H9 (cell line): ENCODE measurements around the gene PHLDA1. TPM values are rescaled to one million over a fixed set of nuclear protein-coding genes. Genes with fewer than 3 reads are reported as not detected.
A peak's percentile ranks its signal among the peaks of the same experiment; 100 is the strongest.

Source experiments
- DNase-seq: peaks from one replicate; pipeline ENCODE4 v3.0.0-alpha.2; 2017
- H2AFZ ChIP-seq: one replicate; pipeline ENCODE4 v1.6.1; 2013; ENCODE audit warnings: mild to moderate bottlenecking, low read length, control low read depth, moderate library complexity
- H2AK5ac ChIP-seq: 2 replicates; pipeline ENCODE4 v1.6.1; 2013; ENCODE audit warnings: low read length, control low read depth, mixed read lengths; ENCODE audit not compliant: insufficient read length
- H2BK120ac ChIP-seq: one replicate; pipeline ENCODE4 v1.6.1; 2013; ENCODE audit warnings: low read depth, mild to moderate bottlenecking, low read length, control low read depth, inconsistent platforms; ENCODE audit not compliant: poor library complexity, severe bottlenecking
- H2BK12ac ChIP-seq: 2 replicates; pipeline ENCODE4 v1.6.1; 2013; ENCODE audit warnings: low read length, control low read depth, mixed read lengths, low read depth; ENCODE audit not compliant: insufficient read length
- H2BK15ac ChIP-seq: 2 replicates; pipeline ENCODE4 v1.6.1; 2013; ENCODE audit warnings: low read depth, low read length, control low read depth
- H2BK20ac ChIP-seq: one replicate; pipeline ENCODE4 v1.6.1; 2013; ENCODE audit warnings: low read depth, mild to moderate bottlenecking, low read length, control low read depth, inconsistent platforms; ENCODE audit not compliant: poor library complexity, severe bottlenecking
- H2BK5ac ChIP-seq: 2 replicates; pipeline ENCODE4 v1.6.1; 2013; ENCODE audit warnings: low read length, control low read depth, mixed read lengths; ENCODE audit not compliant: insufficient read length
- H3K14ac ChIP-seq: 2 replicates; pipeline ENCODE4 v1.6.1; 2013; ENCODE audit warnings: low read length, control low read depth; ENCODE audit not compliant: insufficient read depth
- H3K18ac ChIP-seq: 2 replicates; pipeline ENCODE4 v1.6.1; 2013; ENCODE audit warnings: low read depth, mild to moderate bottlenecking, mixed read lengths, low read length, control low read depth; ENCODE audit not compliant: insufficient read length
- H3K23ac ChIP-seq: 2 replicates; pipeline ENCODE4 v1.6.1; 2013; ENCODE audit warnings: low read length, control low read depth, mixed read lengths, low read depth; ENCODE audit not compliant: insufficient read length
- H3K23me2 ChIP-seq: 2 replicates; pipeline ENCODE4 v1.6.1; 2013; ENCODE audit warnings: low read depth, mild to moderate bottlenecking, mixed read lengths, low read length, control low read depth; ENCODE audit not compliant: insufficient read length, poor library complexity, severe bottlenecking
- H3K27ac ChIP-seq: 2 replicates; pipeline ENCODE4 v1.5.1; 2013; ENCODE audit warnings: low read length, control low read depth, mixed read lengths, low read depth; ENCODE audit not compliant: insufficient read length
- H3K27me3 ChIP-seq: 2 replicates; pipeline ENCODE4 v1.6.1; 2013; ENCODE audit warnings: low read length, control low read depth, inconsistent platforms; ENCODE audit not compliant: insufficient read depth
- H3K4ac ChIP-seq: 2 replicates; pipeline ENCODE4 v1.6.1; 2013; ENCODE audit warnings: low read depth, mild to moderate bottlenecking, control low read depth, inconsistent platforms, low read length, moderate library complexity
- H3K4me1 ChIP-seq: 2 replicates; pipeline ENCODE4 v1.6.1; 2013; ENCODE audit warnings: low read length, control low read depth, inconsistent platforms; ENCODE audit not compliant: insufficient read depth
- H3K4me2 ChIP-seq: 2 replicates; pipeline ENCODE4 v1.6.1; 2013; ENCODE audit warnings: low read length, control low read depth, mixed read lengths; ENCODE audit not compliant: insufficient read length, insufficient read depth
- H3K56ac ChIP-seq: 2 replicates; pipeline ENCODE4 v1.6.1; 2013; ENCODE audit warnings: low read depth, mild to moderate bottlenecking, mixed read lengths, low read length, control low read depth; ENCODE audit not compliant: insufficient read length
- H3K79me1 ChIP-seq: 2 replicates; pipeline ENCODE4 v1.6.1; 2013; ENCODE audit warnings: low read depth, mild to moderate bottlenecking, moderate library complexity, low read length, control low read depth, inconsistent platforms; ENCODE audit not compliant: insufficient read depth, poor library complexity, severe bottlenecking
- H3K79me2 ChIP-seq: 2 replicates; pipeline ENCODE4 v1.6.1; 2013; ENCODE audit warnings: low read length, control low read depth, inconsistent platforms; ENCODE audit not compliant: insufficient read depth
- H3K9ac ChIP-seq: 2 replicates; pipeline ENCODE4 v1.6.1; 2013; ENCODE audit warnings: low read length, control low read depth, mixed read lengths; ENCODE audit not compliant: insufficient read length; ENCODE audit errors: extremely low read depth
- H3K9me3 ChIP-seq: one replicate; pipeline ENCODE4 v1.6.1; 2013; ENCODE audit warnings: low read depth, low read length, inconsistent platforms; ENCODE audit not compliant: control insufficient read depth
- H3T11ph ChIP-seq: one replicate; pipeline ENCODE4 v1.6.1; 2013; ENCODE audit warnings: mild to moderate bottlenecking, low read length, control low read depth, inconsistent platforms
- H4K20me1 ChIP-seq: one replicate; pipeline ENCODE4 v1.6.1; 2013; ENCODE audit not compliant: control insufficient read depth, insufficient read length, insufficient read depth
- H4K5ac ChIP-seq: 2 replicates; pipeline ENCODE4 v1.6.1; 2013; ENCODE audit warnings: low read depth, mild to moderate bottlenecking, mixed read lengths, low read length, control low read depth; ENCODE audit not compliant: insufficient read length
- H4K8ac ChIP-seq: replicated peaks from 2 replicates; pipeline ENCODE4 v1.6.1; 2013; ENCODE audit warnings: low read length, control low read depth, mixed read lengths, low read depth; ENCODE audit not compliant: insufficient read length
- H4K91ac ChIP-seq: 2 replicates; pipeline ENCODE4 v1.6.1; 2013; ENCODE audit warnings: low read depth, mild to moderate bottlenecking, moderate library complexity, mixed read lengths, low read length, control low read depth; ENCODE audit not compliant: insufficient read length
- H3K27ac Mint-ChIP-seq, 3 experiments: 2 replicates in 2 of 3; 3 replicates in 1 of 3; pipeline ENCODE4 v1.8.0; 2020 to 2021; ENCODE audit warnings: mixed read lengths in 3 of 3, mild to moderate bottlenecking in 1 of 3, moderate library complexity in 1 of 3
- H3K27me3 Mint-ChIP-seq: 2 replicates; pipeline ENCODE4 v1.8.0; 2021; ENCODE audit warnings: low read depth, mild to moderate bottlenecking, moderate library complexity, mixed read lengths
- H3K36me3 Mint-ChIP-seq, 3 experiments: 2 replicates in 2 of 3; 3 replicates in 1 of 3; pipeline ENCODE4 v1.8.0; 2020 to 2021; ENCODE audit warnings: low read depth in 3 of 3, mixed read lengths in 3 of 3; ENCODE audit not compliant: insufficient read depth in 1 of 3
- H3K4me1 Mint-ChIP-seq, 2 experiments: 2 replicates each; pipeline ENCODE4 v1.8.0; 2020; ENCODE audit warnings: mixed read lengths in 2 of 2
- H3K4me3 Mint-ChIP-seq, 2 experiments: 2 replicates in 1 of 2; 3 replicates in 1 of 2; pipeline ENCODE4 v1.8.0; 2020 to 2021; ENCODE audit warnings: mild to moderate bottlenecking in 2 of 2, mixed read lengths in 2 of 2, moderate library complexity in 1 of 2
- H3K9me3 Mint-ChIP-seq, 2 experiments: 2 replicates in 1 of 2; 3 replicates in 1 of 2; pipeline ENCODE4 v1.8.0; 2020; ENCODE audit warnings: mild to moderate bottlenecking in 2 of 2, mixed read lengths in 2 of 2, moderate library complexity in 1 of 2
- WGBS: extraction: QIAGEN DNeasy Blood & Tissue Kit; methylation state at CpG from one replicate; pipeline ENCODE4 v1.1.7; 2013; ENCODE audit warnings: missing lambda C conversion rate, low lambda C conversion rate, mixed read lengths; ENCODE audit not compliant: insufficient read length; ENCODE audit errors: extremely low coverage; 5-methylcytosine and 5-hydroxymethylcytosine counted together
- total RNA-seq: library from RNA; stranded (reverse); gene quantifications from 2 replicates; pipeline ENCODE4 v1.2.1, GENCODE V29; 2021
- TF ChIP-seq, protein P1 (sequence below): fragments of 200-600 bp; sonication (generic); conservative IDR thresholded peaks from 3 replicates; pipeline ENCODE4 v1.8.0; 2021; ENCODE audit warnings: antibody characterized with exemption, mild to moderate bottlenecking

PHLDA1 gene
- total RNA-seq, 1 experiment from 2014 or later, result 106 TPM

DNA sequence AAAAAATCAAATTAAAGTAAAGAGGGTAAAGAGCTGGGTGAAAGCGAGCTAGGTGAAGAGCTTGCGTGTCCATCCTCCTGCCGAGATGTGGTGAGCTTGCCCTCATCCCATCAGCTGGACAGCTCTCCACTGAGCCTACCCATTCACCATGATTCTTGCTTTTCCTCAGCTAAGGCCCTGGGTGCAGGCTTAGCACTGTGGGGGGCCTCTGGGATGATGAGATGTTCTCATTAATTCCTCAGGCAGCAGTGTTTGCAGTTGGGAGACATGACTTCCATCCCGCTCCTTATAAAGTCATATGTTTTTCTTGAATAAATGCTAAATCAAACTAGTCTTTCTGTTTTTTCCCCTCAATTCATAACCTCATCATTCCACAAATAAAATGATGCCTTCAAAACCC, 18.0 kb downstream of the PHLDA1 start:
- no CpG with 5 or more reads among the region's 4 CpGs for WGBS
- Histone ChIP-seq H2BK12ac (no peak overlapping the region), H4K20me1 (no peaks in the 10 kb centered on the region), H3K27me3 (no peaks in the 10 kb centered on the region), H2BK5ac (no peak overlapping the region), H4K5ac (no peak overlapping the region), H3K18ac (no peak overlapping the region), H2BK15ac (no peak overlapping the region), H3K23ac (no peak overlapping the region), H2BK120ac (no peak overlapping the region), H3K27ac (no peak overlapping the region), H2AFZ (no peak overlapping the region), H3K79me1 (no peaks in the 10 kb centered on the region), H4K91ac (no peak overlapping the region), H3K9me3 (no peaks in the 10 kb centered on the region), H3K9ac (no peak overlapping the region), H2BK20ac (no peak overlapping the region), H3K56ac (no peak overlapping the region), H3K14ac (no peak overlapping the region), H3K79me2 (no peaks in the 10 kb centered on the region), H2AK5ac (no peak overlapping the region), H3K4ac (no peak overlapping the region), H3K4me2 (no peak overlapping the region), H4K8ac (no peak overlapping the region), H3K23me2 (no peaks in the 10 kb centered on the region), H3T11ph (no peak overlapping the region), H3K4me1 (peaks cover 2% of the 10 kb centered on the region; the same call in 1 of the 2 replicates)
- Mint-ChIP-seq H3K4me1 (peaks cover 28 to 39% of the 10 kb centered on the region in 2 experiments), H3K9me3 (no peaks in the 10 kb centered on the region), H3K4me3 (no peak overlapping the region), H3K27me3 (peaks cover 2% of the 10 kb centered on the region; the same call in 1 of the 2 replicates), H3K27ac (peak overlapping the region; percentile 31 to 94 (median 82); a peak in 3 of 7 replicates), H3K36me3 (no peaks in the 10 kb centered on the region)
- TF ChIP-seq, protein P1, sequence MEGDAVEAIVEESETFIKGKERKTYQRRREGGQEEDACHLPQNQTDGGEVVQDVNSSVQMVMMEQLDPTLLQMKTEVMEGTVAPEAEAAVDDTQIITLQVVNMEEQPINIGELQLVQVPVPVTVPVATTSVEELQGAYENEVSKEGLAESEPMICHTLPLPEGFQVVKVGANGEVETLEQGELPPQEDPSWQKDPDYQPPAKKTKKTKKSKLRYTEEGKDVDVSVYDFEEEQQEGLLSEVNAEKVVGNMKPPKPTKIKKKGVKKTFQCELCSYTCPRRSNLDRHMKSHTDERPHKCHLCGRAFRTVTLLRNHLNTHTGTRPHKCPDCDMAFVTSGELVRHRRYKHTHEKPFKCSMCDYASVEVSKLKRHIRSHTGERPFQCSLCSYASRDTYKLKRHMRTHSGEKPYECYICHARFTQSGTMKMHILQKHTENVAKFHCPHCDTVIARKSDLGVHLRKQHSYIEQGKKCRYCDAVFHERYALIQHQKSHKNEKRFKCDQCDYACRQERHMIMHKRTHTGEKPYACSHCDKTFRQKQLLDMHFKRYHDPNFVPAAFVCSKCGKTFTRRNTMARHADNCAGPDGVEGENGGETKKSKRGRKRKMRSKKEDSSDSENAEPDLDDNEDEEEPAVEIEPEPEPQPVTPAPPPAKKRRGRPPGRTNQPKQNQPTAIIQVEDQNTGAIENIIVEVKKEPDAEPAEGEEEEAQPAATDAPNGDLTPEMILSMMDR, result no peak
- DNase-seq, result no peak
